Measurements from ENCODE around the gene APLP2.

The APLP2 gene

DNA sequence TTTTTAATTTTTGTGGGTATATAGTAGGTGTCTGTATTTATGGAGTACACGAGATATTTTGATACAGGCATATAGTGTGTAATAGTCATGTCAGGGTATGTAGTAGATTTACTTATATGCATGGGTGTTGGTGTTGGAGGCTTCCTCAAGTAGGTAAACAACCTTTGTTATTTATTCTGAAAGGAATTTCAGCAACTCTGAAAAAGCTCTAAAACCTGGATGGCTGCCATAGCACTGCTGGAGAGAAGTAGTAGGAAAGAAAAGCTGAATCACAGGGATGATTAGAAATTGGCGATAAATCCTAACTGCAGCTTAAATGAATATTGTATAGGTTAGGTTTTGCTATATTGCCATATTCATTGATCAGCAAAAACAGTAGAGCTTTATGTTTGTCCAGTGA, 45.5 kb downstream of the APLP2 start:
- no peak for DNase-seq (ENCODE audit: low read depth in 1 of 2, low spot score in 1 of 2)

- no peak for DNase-seq (ENCODE audit: low read depth in 1 of 2, low spot score in 1 of 2)
These were observed 48.5 kb downstream of the APLP2 start for GRCh38 chr11:130118165-130118564.

DNA sequence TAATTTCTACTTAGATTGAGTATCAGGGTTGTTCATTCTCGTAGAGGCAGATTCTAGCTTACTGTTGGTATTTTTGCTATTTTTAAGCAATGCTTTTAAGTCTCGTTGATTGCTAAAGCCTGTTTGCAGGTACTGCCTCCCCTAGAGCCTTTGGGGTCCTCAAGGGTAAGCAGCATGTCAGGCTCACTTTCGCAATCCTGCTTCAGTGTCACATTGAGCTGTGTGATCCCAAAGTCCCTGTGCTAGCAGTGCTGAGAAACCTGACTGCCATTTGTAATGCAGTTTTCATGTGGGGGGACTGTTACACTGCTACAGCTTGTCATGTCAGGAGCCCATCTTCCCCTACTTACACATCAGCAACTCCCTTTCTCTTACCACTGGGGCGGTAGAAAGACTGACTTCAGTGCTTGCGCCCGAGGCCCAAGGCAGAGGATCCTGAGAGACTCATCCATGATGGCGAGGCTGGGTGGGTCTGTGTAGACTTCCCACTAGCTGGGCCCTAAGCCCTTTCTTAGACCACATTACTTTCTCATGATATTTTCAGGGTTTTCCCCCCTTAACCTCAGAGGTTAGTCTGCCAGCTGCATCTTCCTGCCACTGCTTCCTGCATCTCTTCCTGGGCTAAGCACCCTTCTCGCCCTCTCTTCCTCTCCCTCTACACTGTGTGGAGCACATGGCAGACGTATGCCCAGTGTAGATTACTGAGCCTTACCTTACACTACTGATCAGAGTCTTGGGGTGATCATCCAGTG, 49.1 kb downstream of the APLP2 start:
- DNase-seq (ENCODE audit: low read depth in 1 of 2, low spot score in 1 of 2) = peak in 1 of 2 donors; percentile 1

- no peak for DNase-seq (ENCODE audit: low read depth in 1 of 2, low spot score in 1 of 2)
These were observed 50.4 kb downstream of the APLP2 start for GRCh38 chr11:130120045-130120444.

GRCh38 chr11:130121445-130121978, 51.8 kb downstream of the APLP2 start:
- DNase-seq (ENCODE audit: low read depth in 1 of 2, low spot score in 1 of 2) = peak in 1 of 2 donors; percentile 3

DNA sequence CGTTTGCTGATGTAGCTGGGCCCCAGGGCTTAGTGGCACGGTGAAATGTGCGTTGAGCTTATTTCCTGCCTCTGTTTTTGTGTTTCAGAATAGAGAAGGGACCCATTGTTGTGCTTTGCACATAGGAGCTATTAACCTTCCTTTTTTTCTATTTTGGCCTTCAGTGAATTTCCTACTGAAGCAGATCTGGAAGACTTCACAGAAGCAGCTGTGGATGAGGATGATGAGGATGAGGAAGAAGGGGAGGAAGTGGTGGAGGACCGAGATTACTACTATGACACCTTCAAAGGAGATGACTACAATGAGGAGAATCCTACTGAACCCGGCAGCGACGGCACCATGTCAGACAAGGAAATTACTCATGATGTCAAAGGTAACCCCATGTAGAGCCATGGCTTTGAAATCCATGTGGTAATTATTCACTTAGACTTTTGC, 52.5 kb downstream of the APLP2 start:
- DNase-seq (ENCODE audit: low read depth in 1 of 2, low spot score in 1 of 2) = peak in 1 of 2 donors; percentile 10

- DNase-seq (ENCODE audit: low read depth in 1 of 2, low spot score in 1 of 2) = no peak
These were observed 53.8 kb downstream of the APLP2 start for GRCh38 chr11:130123414-130124040.

DNA sequence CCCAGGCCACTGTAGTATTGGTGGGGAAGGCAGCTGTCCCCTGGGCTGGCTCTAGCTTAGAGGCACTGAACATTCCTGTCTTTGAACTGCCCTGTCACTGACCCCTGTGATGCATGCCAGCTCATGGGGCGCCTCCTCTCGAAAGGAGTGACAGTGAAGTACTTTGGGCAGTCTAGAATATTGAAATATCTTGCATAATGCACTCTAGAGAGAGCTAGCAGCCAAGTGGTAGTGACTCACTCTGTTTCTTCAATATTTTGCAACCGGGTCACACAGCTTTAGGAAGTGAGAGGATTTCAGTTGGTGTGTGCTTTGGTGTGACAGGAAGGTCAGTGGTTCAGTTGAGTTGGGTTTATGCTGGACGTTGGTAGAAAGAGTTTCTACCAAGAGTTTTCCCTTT, 54.4 kb downstream of the APLP2 start:
- DNase-seq (ENCODE audit: low read depth in 1 of 2, low spot score in 1 of 2) = no peak

- no peak for DNase-seq (ENCODE audit: low read depth in 1 of 2, low spot score in 1 of 2)
These were observed 55.9 kb downstream of the APLP2 start for GRCh38 chr11:130125638-130126037.

DNA sequence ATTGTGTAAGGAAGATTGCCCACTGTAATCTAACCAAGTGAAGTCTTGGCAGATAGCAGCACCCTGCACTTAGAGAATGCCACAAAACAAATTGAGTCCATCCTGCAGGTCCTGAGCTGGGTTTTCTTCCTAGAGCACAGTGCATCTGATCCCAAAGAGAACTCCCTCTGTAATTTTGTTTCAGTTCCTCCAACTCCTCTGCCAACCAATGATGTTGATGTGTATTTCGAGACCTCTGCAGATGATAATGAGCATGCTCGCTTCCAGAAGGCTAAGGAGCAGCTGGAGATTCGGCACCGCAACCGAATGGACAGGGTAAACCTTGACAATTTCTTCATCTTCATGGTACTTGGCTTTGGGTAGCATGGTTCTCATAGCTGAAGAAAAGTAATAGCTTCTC, 56.8 kb downstream of the APLP2 start:
- no peak for DNase-seq (ENCODE audit: low read depth in 1 of 2, low spot score in 1 of 2)

- no peak for DNase-seq (ENCODE audit: low read depth in 1 of 2, low spot score in 1 of 2)
These were observed 57.8 kb downstream of the APLP2 start for GRCh38 chr11:130127509-130127908.

- DNase-seq (ENCODE audit: low read depth in 1 of 2, low spot score in 1 of 2) = no peak
These were observed 58.9 kb downstream of the APLP2 start for GRCh38 chr11:130128626-130129025.

DNA sequence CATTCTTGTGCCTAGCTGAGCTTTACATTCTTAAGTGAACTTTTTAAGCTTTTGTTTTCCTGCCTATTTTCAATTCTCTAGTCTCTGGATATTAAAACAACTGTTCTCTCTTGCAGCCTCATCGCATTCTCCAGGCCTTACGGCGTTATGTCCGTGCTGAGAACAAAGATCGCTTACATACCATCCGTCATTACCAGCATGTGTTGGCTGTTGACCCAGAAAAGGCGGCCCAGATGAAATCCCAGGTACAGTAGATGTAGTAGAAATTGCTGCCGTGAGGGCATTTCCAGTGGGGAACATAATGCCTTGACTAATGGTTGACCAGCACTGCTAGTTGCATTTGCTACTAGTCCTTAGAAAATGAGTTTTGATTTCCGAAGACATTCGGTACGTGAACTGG, 60.2 kb downstream of the APLP2 start:
- no peak for DNase-seq (ENCODE audit: low read depth in 1 of 2, low spot score in 1 of 2)

- peak in 1 of 2 donors; percentile 53 for DNase-seq (ENCODE audit: low read depth in 1 of 2, low spot score in 1 of 2)
These were observed 62.5 kb downstream of the APLP2 start for GRCh38 chr11:130131961-130132850.

GRCh38 chr11:130133716-130134115, 64.0 kb downstream of the APLP2 start:
- no peak for DNase-seq (ENCODE audit: low read depth in 1 of 2, low spot score in 1 of 2)

- no peak for DNase-seq (ENCODE audit: low read depth in 1 of 2, low spot score in 1 of 2)
These were observed 66.4 kb downstream of the APLP2 start for GRCh38 chr11:130136107-130136506.

DNA sequence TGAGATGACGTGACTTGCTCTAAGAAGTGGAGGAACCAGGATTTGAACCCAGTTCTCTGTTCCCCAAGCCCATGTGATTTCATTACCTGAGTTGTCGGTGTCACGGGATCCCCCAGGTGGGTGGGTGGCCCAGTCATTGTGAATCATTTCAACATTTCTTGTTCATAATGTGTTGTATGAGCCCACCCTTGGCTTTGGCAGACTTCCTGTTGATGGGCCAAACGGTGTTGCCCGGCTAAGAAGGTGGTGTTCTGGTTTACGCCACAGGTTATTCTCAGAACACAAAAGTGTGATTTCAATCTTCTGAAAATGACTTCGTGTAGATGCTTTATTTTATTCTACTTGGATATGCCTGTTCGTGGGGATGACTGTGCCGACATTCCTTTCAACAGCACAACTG, 68.3 kb downstream of the APLP2 start:
- DNase-seq (ENCODE audit: low read depth in 1 of 2, low spot score in 1 of 2) = no peak

- no peak for DNase-seq (ENCODE audit: low read depth in 1 of 2, low spot score in 1 of 2)
These were observed 69.7 kb downstream of the APLP2 start for GRCh38 chr11:130139401-130139800.

DNA sequence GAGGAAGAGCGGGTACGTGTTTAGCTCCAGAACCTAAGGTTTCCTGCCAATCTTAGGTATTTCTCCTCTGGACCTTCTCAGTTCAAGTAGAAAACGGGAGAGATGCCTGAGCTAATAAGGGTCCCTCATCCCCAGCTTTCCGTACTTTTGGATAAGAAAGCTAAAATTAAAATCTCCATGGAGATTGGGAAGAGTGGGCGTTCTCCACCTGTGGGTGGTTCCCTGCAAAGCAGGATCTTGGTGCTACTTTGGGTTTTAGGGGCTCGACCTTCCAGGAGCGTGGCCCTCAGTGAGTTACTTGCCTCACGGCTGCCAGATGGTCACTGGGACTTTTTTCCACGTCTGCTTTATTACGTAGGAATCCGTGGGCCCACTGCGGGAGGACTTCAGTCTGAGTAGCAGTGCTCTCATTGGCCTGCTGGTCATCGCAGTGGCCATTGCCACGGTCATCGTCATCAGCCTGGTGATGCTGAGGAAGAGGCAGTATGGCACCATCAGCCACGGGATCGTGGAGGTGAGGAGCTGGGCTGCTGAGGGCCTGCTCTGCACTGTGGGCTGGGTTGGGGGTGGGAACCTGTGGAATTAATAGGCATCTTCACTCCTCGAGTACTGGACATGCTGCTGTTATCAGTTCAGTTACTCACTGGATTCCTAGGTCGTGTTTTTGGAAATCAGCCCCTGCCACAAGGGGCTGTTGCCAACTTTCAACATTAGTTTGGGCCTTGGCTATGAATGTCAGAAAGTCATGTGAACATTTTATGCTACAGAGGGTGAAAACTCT, 72.1 kb downstream of the APLP2 start:
- no peak for DNase-seq (ENCODE audit: low read depth in 1 of 2, low spot score in 1 of 2)

GRCh38 chr11:130144141-130144540, 74.4 kb downstream of the APLP2 start:
- DNase-seq (ENCODE audit: low read depth in 1 of 2, low spot score in 1 of 2) = no peak

DNA sequence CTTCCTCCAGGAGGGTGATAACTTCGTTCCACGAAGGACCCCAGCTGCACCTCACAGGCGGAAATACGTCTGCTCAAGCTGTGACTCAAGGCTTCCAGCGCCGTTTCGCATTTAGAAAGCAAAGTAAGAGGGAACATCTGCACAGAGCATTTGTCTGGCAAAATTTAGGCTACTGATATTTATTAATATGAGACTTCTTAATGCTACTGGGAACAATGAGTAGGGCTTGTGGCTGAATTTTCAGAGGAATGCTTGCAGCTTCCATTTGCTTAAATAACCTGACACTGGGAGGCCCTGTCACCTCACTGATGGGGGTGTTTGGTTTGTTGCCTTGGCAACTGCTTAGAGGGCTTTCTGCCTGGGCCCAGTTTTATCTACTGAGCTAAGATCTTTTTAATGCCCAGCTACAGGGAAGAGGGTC, 75.2 kb downstream of the APLP2 start:
- no peak for DNase-seq (ENCODE audit: low read depth in 1 of 2, low spot score in 1 of 2)
